Thymus (tissue), 11 donors: ENCODE data around the gene SPINK1. TPM values are rescaled to one million over a fixed set of nuclear protein-coding genes. Genes with fewer than 3 reads are reported as not detected.
"Not testable (repeated sequence)": the region's sequence is repeated elsewhere in the genome, so short reads cannot be mapped to it uniquely, and the experiment has no call there.

ENCODE experiments used
- DNase-seq, 9 donors: peaks; one replicate each; pipeline ENCODE4 v3.0.0-alpha.2; 2013; ENCODE audit warnings: low spot score in 9 of 9, low read depth in 6 of 9, missing footprints in 1 of 9
- H3K27ac ChIP-seq, 2 donors: one replicate each; pipeline ENCODE4 v1.5.1; 2013; ENCODE audit warnings: control low read depth in 1 of 2, low read depth in 1 of 2, low read length in 1 of 2, mild to moderate bottlenecking in 1 of 2, moderate library complexity in 1 of 2
- H3K27me3 ChIP-seq, 2 donors: one replicate each; pipeline ENCODE4 v1.5.1; 2013; ENCODE audit warnings: low read length in 1 of 2; ENCODE audit not compliant: control insufficient read depth in 2 of 2, insufficient read depth in 1 of 2
- H3K36me3 ChIP-seq, 2 donors: one replicate each; pipeline ENCODE4 v1.5.1; 2013; ENCODE audit warnings: low read length in 1 of 2, mild to moderate bottlenecking in 1 of 2, moderate library complexity in 1 of 2; ENCODE audit not compliant: control insufficient read depth in 2 of 2, insufficient read depth in 2 of 2
- H3K4me1 ChIP-seq, 2 donors: one replicate each; pipeline ENCODE4 v1.5.1; 2013; ENCODE audit warnings: low read length in 2 of 2; ENCODE audit not compliant: control insufficient read depth in 2 of 2, insufficient read depth in 2 of 2
- H3K4me3 ChIP-seq, 2 donors: one replicate each; pipeline ENCODE4 v1.5.1; 2013; ENCODE audit warnings: low read length in 2 of 2, control low read depth in 1 of 2, mild to moderate bottlenecking in 1 of 2
- H3K9me3 ChIP-seq, 2 donors: one replicate each; pipeline ENCODE4 v1.5.1; 2013; ENCODE audit warnings: low read length in 1 of 2, mild to moderate bottlenecking in 1 of 2; ENCODE audit not compliant: control insufficient read depth in 2 of 2, insufficient read depth in 1 of 2
- WGBS: extraction: QIAGEN DNeasy Blood & Tissue Kit; methylation state at CpG from one replicate; pipeline ENCODE4 v1.1.7; 2013; 5-methylcytosine and 5-hydroxymethylcytosine counted together
- polyA plus RNA-seq: library from polyadenylated mRNA; stranded (reverse); fragments of 200-250 nt; gene quantifications from one replicate; pipeline ENCODE4 v1.2.3, GENCODE V29; 2013
- total RNA-seq: library from RNA; stranded (reverse); fragments of 120-200 nt; gene quantifications from one replicate; pipeline ENCODE4 v1.2.4, GENCODE V29; 2013
- donor health status: healthy.

The SPINK1 gene
- total and polyA plus RNA-seq, 2 donors = 1.5 to 7.3 TPM

GRCh38 chr5:147872744-147873435 lies 41.4 kb upstream of the SPINK1 start:
- DNase-seq, H3K27me3 ChIP-seq, H3K4me1 ChIP-seq, H3K4me3 ChIP-seq, H3K9me3 ChIP-seq, H3K27ac ChIP-seq, H3K36me3 ChIP-seq: not testable (repeated sequence)
- WGBS = 96% methylated on average over 16 of the region's 16 CpGs

DNA sequence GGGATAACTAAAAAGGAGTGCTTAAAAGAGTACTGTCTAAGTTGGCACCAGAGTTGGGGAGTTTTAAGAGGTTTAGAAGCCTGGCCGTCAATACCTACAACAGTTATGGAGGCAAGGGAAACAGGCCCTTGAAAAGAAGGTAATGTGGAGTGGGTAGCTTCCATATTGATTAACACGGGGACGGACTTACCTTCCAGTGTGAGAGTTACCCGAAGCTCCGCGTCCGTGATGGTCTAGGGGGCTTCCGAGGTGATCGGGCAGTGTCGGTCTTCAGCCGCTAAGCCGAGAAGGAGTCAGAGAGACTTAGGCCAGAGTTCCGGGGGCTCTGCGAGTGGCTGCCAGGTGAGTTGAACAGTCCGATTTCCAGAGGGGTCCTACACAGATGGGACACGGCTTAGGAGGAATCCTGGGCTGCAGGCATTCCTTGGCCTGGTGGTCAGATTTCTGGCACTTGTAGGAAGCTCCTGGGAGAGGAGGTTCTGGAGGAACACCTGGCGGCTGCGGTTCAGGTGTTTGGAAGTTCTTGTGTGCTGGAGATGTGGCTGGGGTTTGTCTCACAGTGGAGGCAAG lies 40.6 kb upstream of the SPINK1 start:
- not testable (repeated sequence) for H3K4me1 ChIP-seq, H3K36me3 ChIP-seq, H3K4me3 ChIP-seq, DNase-seq, H3K9me3 ChIP-seq, H3K27me3 ChIP-seq, H3K27ac ChIP-seq
- WGBS = 94% methylated on average over 18 of the region's 18 CpGs

DNA sequence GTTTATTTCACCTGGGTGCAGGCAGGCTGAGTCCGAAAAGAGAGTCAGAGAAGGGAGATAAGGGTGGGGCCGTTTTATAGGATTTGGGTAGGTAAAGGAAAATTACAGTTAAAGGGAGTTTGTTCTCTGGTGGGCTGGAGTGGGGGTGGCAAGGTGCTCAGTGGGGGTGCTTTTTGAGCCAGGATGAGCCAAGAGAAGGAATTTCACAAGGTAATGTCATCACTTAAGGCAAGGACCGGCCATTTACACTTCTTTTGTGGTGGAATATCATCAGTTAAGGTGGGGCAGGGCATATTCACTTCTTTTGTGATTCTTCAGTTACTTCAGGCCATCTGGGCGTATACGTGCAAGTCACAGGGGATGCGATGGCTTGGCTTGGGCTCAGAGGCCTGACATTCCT lies 38.4 kb upstream of the SPINK1 start:
- not testable (repeated sequence) for H3K4me3 ChIP-seq, H3K27me3 ChIP-seq, H3K4me1 ChIP-seq, H3K36me3 ChIP-seq, DNase-seq, H3K27ac ChIP-seq, H3K9me3 ChIP-seq
- WGBS = 92% methylated on average over 6 of the region's 6 CpGs

GRCh38 chr5:147869112-147869511 lies 37.6 kb upstream of the SPINK1 start:
- no peak overlapping the region for H3K27ac ChIP-seq

GRCh38 chr5:147863454-147864158 lies 32.1 kb upstream of the SPINK1 start:
- no peaks in the 10 kb centered on the region for H3K4me1 ChIP-seq
- no peaks in the 10 kb centered on the region for H3K9me3 ChIP-seq
- H3K27me3 ChIP-seq = no peaks in the 10 kb centered on the region
- 71% methylated on average over 3 of the region's 3 CpGs for WGBS
- no peak overlapping the region for H3K4me3 ChIP-seq
- no peaks in the 10 kb centered on the region for H3K36me3 ChIP-seq
- H3K27ac ChIP-seq = no peak overlapping the region
- DNase-seq = no peak

More at GRCh38 chr5:147869112-147869511, 37.6 kb upstream of the SPINK1 start:
- no peaks in the 10 kb centered on the region for H3K27me3 ChIP-seq
- no peaks in the 10 kb centered on the region for H3K36me3 ChIP-seq
- H3K9me3 ChIP-seq = no peaks in the 10 kb centered on the region
- no peak for DNase-seq
- no peak overlapping the region for H3K4me3 ChIP-seq
- H3K4me1 ChIP-seq = no peaks in the 10 kb centered on the region
- WGBS = 65% methylated on average over 4 of the region's 4 CpGs

- Histone ChIP-seq H3K4me1 (no peaks in the 10 kb centered on the region), H3K27ac (no peak overlapping the region), H3K4me3 (no peak overlapping the region), H3K27me3 (no peaks in the 10 kb centered on the region), H3K36me3 (no peaks in the 10 kb centered on the region), H3K9me3 (no peaks in the 10 kb centered on the region)
- no peak for DNase-seq
- 91% methylated on average over 1 of the region's 1 CpG for WGBS
Measured at GRCh38 chr5:147860641-147861025, 29.2 kb upstream of the SPINK1 start.

DNA sequence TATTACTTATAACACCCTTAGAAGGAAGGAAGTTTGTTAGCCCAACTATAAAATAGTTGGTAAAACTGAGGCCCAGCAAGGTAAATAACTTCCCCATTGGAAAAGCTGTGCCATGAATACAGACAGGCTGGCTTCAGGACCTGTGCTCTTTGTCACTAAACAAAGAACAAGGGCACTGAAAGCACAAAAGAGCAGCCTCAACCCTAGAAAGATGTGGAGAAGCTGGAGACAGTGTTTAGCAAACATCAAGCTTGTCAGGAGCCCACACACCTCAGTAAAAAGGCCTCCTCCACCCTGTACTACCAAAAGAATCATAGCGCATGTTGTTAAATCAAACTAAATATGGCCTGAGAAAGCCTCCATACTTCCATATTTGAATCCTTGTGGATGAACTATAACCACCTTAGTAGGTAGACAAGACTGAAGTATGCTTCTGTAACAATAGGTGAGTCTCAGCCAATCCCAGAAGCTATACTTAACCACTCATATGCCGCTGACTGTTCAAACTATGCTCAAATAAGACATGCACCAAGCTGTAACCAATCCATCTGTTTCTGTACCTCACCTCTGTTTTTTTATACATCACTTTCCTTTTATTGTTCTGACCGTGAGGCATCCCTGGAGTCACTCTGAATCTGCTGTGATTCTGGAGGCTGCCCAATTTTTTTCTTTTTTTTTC lies 28.6 kb upstream of the SPINK1 start:
- Histone ChIP-seq H3K27ac (no peak overlapping the region), H3K4me1 (no peaks in the 10 kb centered on the region), H3K36me3 (no peaks in the 10 kb centered on the region), H3K9me3 (no peaks in the 10 kb centered on the region), H3K27me3 (no peaks in the 10 kb centered on the region), H3K4me3 (no peak overlapping the region)
- no peak for DNase-seq
- WGBS = 95% methylated on average over 3 of the region's 3 CpGs

GRCh38 chr5:147858565-147858964 lies 27.1 kb upstream of the SPINK1 start:
- H3K4me3 ChIP-seq = no peak overlapping the region
- H3K36me3 ChIP-seq = no peaks in the 10 kb centered on the region
- H3K9me3 ChIP-seq = no peaks in the 10 kb centered on the region
- DNase-seq = no peak
- 86% methylated on average over 1 of the region's 1 CpG for WGBS
- no peaks in the 10 kb centered on the region for H3K27me3 ChIP-seq
- H3K27ac ChIP-seq = no peak overlapping the region
- no peaks in the 10 kb centered on the region for H3K4me1 ChIP-seq
